IPS DF 6.9 (cell line): Measurements from ENCODE around the gene CPLANE2.
"Not testable (repeated sequence)": the region's sequence is repeated elsewhere in the genome, so short reads cannot be mapped to it uniquely, and the experiment has no call there.

Experiments
- DNase-seq: peaks from one replicate; pipeline ENCODE4 v3.0.0-alpha.2; 2013; ENCODE audit warnings: low read depth, low spot score
- H3K27ac ChIP-seq: one replicate; pipeline ENCODE4 v1.5.1; 2013; ENCODE audit warnings: low read length, control low read depth
- H3K27me3 ChIP-seq: 2 replicates; pipeline ENCODE4 v1.6.1; 2013; ENCODE audit warnings: mild to moderate bottlenecking, low read length; ENCODE audit not compliant: control insufficient read depth, insufficient read depth
- H3K36me3 ChIP-seq: 2 replicates; pipeline ENCODE4 v1.6.1; 2013; ENCODE audit warnings: low read length; ENCODE audit not compliant: control insufficient read depth, insufficient read depth
- H3K4me1 ChIP-seq: 2 replicates; pipeline ENCODE4 v1.6.1; 2013; ENCODE audit warnings: low read length; ENCODE audit not compliant: control insufficient read depth, insufficient read depth
- H3K4me3 ChIP-seq: 2 replicates; pipeline ENCODE4 v1.5.1; 2013; ENCODE audit warnings: mild to moderate bottlenecking, low read length
- H3K9me3 ChIP-seq: 2 replicates; pipeline ENCODE4 v1.6.1; 2013; ENCODE audit warnings: low read length, inconsistent platforms; ENCODE audit not compliant: control insufficient read depth, insufficient read depth
- WGBS: extraction: QIAGEN DNeasy Blood & Tissue Kit; methylation state at CpG from one replicate; pipeline ENCODE4 v1.1.7; 2013; ENCODE audit warnings: mixed read lengths, missing lambda C conversion rate; ENCODE audit not compliant: insufficient read length, insufficient coverage; 5-methylcytosine and 5-hydroxymethylcytosine counted together

The CPLANE2 gene

GRCh38 chr1:16229976-16230740, 6.8 kb downstream of the CPLANE2 start:
- no peaks in the 10 kb centered on the region for H3K9me3 ChIP-seq
- H3K27ac ChIP-seq, result no peak overlapping the region
- WGBS, result no CpG with 5 or more reads among the region's 13 CpGs
- no peak overlapping the region for H3K4me3 ChIP-seq
- DNase-seq, result no peak
- H3K27me3 ChIP-seq, result peaks cover 23% of the 10 kb centered on the region
- no peaks in the 10 kb centered on the region; the same call in 1 of the 2 replicates for H3K4me1 ChIP-seq
- H3K36me3 ChIP-seq, result no peaks in the 10 kb centered on the region

- no peak for DNase-seq
- Histone ChIP-seq H3K4me1 (no peaks in the 10 kb centered on the region; the same call in 1 of the 2 replicates), H3K36me3 (no peaks in the 10 kb centered on the region), H3K9me3 (no peaks in the 10 kb centered on the region), H3K27ac (no peak overlapping the region), H3K4me3 (peak overlapping the region; percentile 43; the same call in 1 of the 2 replicates), H3K27me3 (peaks cover 23% of the 10 kb centered on the region)
- WGBS, result no CpG with 5 or more reads among the region's 46 CpGs
These were observed 10.3 kb downstream of the CPLANE2 start for GRCh38 chr1:16226490-16227179.

- Histone ChIP-seq H3K27me3 (peaks cover 23% of the 10 kb centered on the region), H3K36me3 (no peaks in the 10 kb centered on the region), H3K4me3 (no peak overlapping the region), H3K9me3 (no peaks in the 10 kb centered on the region), H3K4me1 (no peaks in the 10 kb centered on the region; the same call in 1 of the 2 replicates), H3K27ac (no peak overlapping the region)
- WGBS, result no CpG with 5 or more reads among the region's 7 CpGs
- DNase-seq, result no peak
These were observed 10.9 kb downstream of the CPLANE2 start for GRCh38 chr1:16226129-16226489.

GRCh38 chr1:16224472-16224871, 12.5 kb downstream of the CPLANE2 start:
- Histone ChIP-seq H3K36me3 (no peaks in the 10 kb centered on the region), H3K4me1 (no peaks in the 10 kb centered on the region; the same call in 1 of the 2 replicates), H3K27me3 (peaks cover 23% of the 10 kb centered on the region), H3K27ac (no peak overlapping the region), H3K4me3 (no peak overlapping the region), H3K9me3 (no peaks in the 10 kb centered on the region)
- WGBS, result no CpG with 5 or more reads among the region's 3 CpGs
- DNase-seq, result no peak

GRCh38 chr1:16222716-16223115, 14.3 kb downstream of the CPLANE2 start:
- no CpG with 5 or more reads among the region's 14 CpGs for WGBS
- not testable (repeated sequence) for H3K36me3 ChIP-seq, H3K4me1 ChIP-seq, H3K9me3 ChIP-seq, DNase-seq, H3K4me3 ChIP-seq, H3K27ac ChIP-seq
- peaks cover 17% of the 10 kb centered on the region for H3K27me3 ChIP-seq

- Histone ChIP-seq H3K9me3 (no peaks in the 10 kb centered on the region), H3K4me3 (no peak overlapping the region), H3K27ac (no peak overlapping the region), H3K36me3 (no peaks in the 10 kb centered on the region), H3K27me3 (peaks cover 10% of the 10 kb centered on the region), H3K4me1 (no peaks in the 10 kb centered on the region)
- 100% methylated on average over 1 of the region's 1 CpG for WGBS
- DNase-seq, result no peak
These were observed 15.5 kb downstream of the CPLANE2 start for GRCh38 chr1:16221499-16221898.

- DNase-seq, result no peak
- H3K27me3 ChIP-seq, result no peaks in the 10 kb centered on the region; the same call in 1 of the 2 replicates
- no peaks in the 10 kb centered on the region for H3K9me3 ChIP-seq
- no peak overlapping the region for H3K4me3 ChIP-seq
- WGBS, result no CpG with 5 or more reads among the region's 4 CpGs
- H3K36me3 ChIP-seq, result no peaks in the 10 kb centered on the region
- no peak overlapping the region for H3K27ac ChIP-seq
- peaks cover 2% of the 10 kb centered on the region; the same call in 1 of the 2 replicates for H3K4me1 ChIP-seq
These were observed 16.9 kb downstream of the CPLANE2 start for GRCh38 chr1:16219968-16220500.

- Histone ChIP-seq H3K4me1 (peaks cover 2% of the 10 kb centered on the region; the same call in 1 of the 2 replicates), H3K9me3 (no peaks in the 10 kb centered on the region), H3K27ac (no peak overlapping the region), H3K27me3 (no peaks in the 10 kb centered on the region; the same call in 1 of the 2 replicates), H3K4me3 (no peak overlapping the region), H3K36me3 (no peaks in the 10 kb centered on the region)
- WGBS, result no CpG with 5 or more reads among the region's 6 CpGs
- DNase-seq, result no peak
These were observed 18.3 kb downstream of the CPLANE2 start for GRCh38 chr1:16218674-16219071.

- Histone ChIP-seq H3K27me3 (no peaks in the 10 kb centered on the region; the same call in 1 of the 2 replicates), H3K4me3 (no peak overlapping the region), H3K9me3 (no peaks in the 10 kb centered on the region), H3K36me3 (no peaks in the 10 kb centered on the region), H3K27ac (no peak overlapping the region), H3K4me1 (peaks cover 4% of the 10 kb centered on the region; the same call in 1 of the 2 replicates)
- no peak for DNase-seq
- no CpG with 5 or more reads among the region's 12 CpGs for WGBS
These were observed 18.8 kb downstream of the CPLANE2 start for GRCh38 chr1:16218014-16218673.
